ENCODE data around the gene AADAC. TPM values are rescaled to one million over a fixed set of nuclear protein-coding genes. Genes with fewer than 3 reads are reported as not detected.

Gene AADAC
- total and polyA plus RNA-seq, 9 donors, result 0.21 to 40.6 (median 0.38) TPM; not detected in 5

DNA sequence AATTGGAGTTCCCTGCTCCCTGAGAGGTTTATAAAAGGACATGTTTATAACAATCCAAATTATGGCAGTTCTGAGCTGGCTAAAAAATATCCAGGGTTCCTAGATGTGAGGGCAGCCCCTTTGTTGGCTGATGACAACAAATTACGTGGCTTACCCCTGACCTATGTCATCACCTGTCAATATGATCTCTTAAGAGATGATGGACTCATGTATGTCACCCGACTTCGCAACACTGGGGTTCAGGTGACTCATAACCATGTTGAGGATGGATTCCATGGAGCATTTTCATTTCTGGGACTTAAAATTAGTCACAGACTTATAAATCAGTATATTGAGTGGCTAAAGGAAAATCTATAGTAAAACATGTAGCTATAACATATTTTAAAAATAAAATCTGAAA, 13.9 kb downstream of the AADAC start:
- Histone ChIP-seq H3K36me3 (no peaks in the 10 kb centered on the region), H3K27ac (no peak overlapping the region), H3K27me3 (no peaks in the 10 kb centered on the region), H3K9me3 (no peaks in the 10 kb centered on the region), H3K4me1 (ENCODE audit: insufficient read depth) (no peaks in the 10 kb centered on the region), H3K4me3 (no peak overlapping the region)
- TF ChIP-seq, protein P1, sequence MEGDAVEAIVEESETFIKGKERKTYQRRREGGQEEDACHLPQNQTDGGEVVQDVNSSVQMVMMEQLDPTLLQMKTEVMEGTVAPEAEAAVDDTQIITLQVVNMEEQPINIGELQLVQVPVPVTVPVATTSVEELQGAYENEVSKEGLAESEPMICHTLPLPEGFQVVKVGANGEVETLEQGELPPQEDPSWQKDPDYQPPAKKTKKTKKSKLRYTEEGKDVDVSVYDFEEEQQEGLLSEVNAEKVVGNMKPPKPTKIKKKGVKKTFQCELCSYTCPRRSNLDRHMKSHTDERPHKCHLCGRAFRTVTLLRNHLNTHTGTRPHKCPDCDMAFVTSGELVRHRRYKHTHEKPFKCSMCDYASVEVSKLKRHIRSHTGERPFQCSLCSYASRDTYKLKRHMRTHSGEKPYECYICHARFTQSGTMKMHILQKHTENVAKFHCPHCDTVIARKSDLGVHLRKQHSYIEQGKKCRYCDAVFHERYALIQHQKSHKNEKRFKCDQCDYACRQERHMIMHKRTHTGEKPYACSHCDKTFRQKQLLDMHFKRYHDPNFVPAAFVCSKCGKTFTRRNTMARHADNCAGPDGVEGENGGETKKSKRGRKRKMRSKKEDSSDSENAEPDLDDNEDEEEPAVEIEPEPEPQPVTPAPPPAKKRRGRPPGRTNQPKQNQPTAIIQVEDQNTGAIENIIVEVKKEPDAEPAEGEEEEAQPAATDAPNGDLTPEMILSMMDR (IDR thresholded peaks at IDR 0.05), result no peak
- TF ChIP-seq POLR2A (IDR thresholded peaks at IDR 0.05) (no peak), EP300 (IDR thresholded peaks at IDR 0.05) (no peak)
- WGBS, 3 donors, result 92 to 95% (median 92%) methylated on average over 3 of the region's 3 CpGs
- no peak for DNase-seq
- intact Hi-C loops (cut with DNase I), result no loop called here

- H3K9me3 ChIP-seq, result no peaks in the 10 kb centered on the region
- DNase-seq, result no peak
- no peaks in the 10 kb centered on the region for H3K36me3 ChIP-seq
- intact Hi-C loops (cut with DNase I), result loop anchor here in 3 of 4 donors (5.0 to 10.0 kb wide), 3 partner anchors 171 to 399 kb away; no protein-coding TSS in a partner anchor
- no peaks in the 10 kb centered on the region for H3K27me3 ChIP-seq
- TF ChIP-seq POLR2A (IDR thresholded peaks at IDR 0.05), result no peak
- TF ChIP-seq, protein P1 (IDR thresholded peaks at IDR 0.05), result no peak
- no peak for TF ChIP-seq EP300 (IDR thresholded peaks at IDR 0.05)
- H3K4me1 ChIP-seq (ENCODE audit: insufficient read depth), result no peaks in the 10 kb centered on the region
- no peak overlapping the region for H3K4me3 ChIP-seq
- no peak overlapping the region for H3K27ac ChIP-seq
- 39 to 48% (median 43%) methylated on average over 5 of the region's 5 CpGs for WGBS, 3 donors
These were observed 22.0 kb downstream of the AADAC start for GRCh38 chr3:151835751-151836525.

DNA sequence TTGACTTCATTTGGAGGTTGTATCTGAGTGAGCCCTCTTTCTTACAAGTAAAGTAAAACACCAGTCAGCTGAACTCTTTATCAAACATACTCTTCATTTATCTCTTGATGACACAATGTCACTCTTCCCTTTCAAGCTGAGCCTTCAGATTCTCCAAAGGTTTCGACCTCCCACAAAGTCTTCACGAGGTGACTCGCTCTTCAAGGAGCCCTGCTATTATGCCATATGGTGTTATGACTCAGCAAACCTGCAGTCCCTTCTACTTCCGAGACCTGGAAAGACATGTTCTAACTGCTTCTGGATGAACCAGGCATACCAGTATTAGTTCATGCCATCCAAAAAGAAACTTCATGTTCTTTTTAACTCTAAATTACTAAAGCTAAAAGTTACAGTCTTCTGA, 23.1 kb downstream of the AADAC start:
- DNase-seq, result no peak
- Histone ChIP-seq H3K4me3 (no peak overlapping the region), H3K27ac (no peak overlapping the region), H3K9me3 (no peaks in the 10 kb centered on the region), H3K27me3 (no peaks in the 10 kb centered on the region), H3K36me3 (no peaks in the 10 kb centered on the region), H3K4me1 (ENCODE audit: insufficient read depth) (no peaks in the 10 kb centered on the region)
- no peak for TF ChIP-seq EP300 (IDR thresholded peaks at IDR 0.05)
- TF ChIP-seq, protein P1 (IDR thresholded peaks at IDR 0.05), result no peak
- no peak for TF ChIP-seq POLR2A (IDR thresholded peaks at IDR 0.05)
- 43 to 60% (median 52%) methylated on average over 4 of the region's 4 CpGs for WGBS, 3 donors
- intact Hi-C loops (cut with DNase I), result loop anchor here in 3 of 4 donors (5.0 to 10.0 kb wide), 3 partner anchors 172 to 400 kb away; no protein-coding TSS in a partner anchor

DNA sequence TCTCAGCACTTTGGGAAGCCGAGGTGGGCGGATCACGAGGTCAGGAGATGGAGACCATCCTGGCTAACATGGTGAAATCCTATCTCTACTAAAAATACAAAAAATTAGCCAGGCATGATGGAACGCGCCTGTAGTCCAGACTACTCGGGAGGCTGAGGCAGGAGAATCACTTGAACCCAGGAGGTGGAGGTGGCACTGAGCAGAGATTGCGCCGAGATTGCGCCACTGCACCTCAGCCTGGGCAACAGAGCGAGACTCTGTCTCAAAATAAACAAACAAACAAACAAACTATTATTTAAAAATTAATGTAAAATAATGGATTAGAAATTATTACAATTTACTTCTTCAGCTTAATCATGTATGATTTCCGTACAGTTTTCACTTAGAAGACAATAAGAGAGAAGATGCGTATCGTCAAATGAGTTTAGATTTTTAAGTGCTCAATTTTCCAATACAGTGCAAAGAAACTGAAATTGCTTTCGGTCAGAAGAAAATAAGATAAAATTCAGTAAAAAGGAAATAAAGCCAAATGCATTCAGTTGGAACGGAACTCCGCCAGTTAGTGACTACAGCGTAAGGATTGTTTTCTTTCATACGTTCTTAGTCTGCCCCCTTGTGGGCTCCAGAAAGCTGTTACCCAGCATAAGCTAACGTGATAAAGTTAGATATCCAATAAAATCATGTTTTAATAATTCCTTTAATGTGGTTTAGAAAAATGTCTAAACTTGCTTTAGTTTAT, 24.8 kb downstream of the AADAC start:
- Histone ChIP-seq H3K4me3 (peak overlapping the region; percentile 8), H3K36me3 (no peaks in the 10 kb centered on the region), H3K9me3 (no peaks in the 10 kb centered on the region), H3K4me1 (ENCODE audit: insufficient read depth) (no peaks in the 10 kb centered on the region), H3K27ac (no peak overlapping the region), H3K27me3 (no peaks in the 10 kb centered on the region)
- intact Hi-C loops (cut with DNase I), result loop anchor here in 3 of 4 donors (5.0 to 10.0 kb wide), 3 partner anchors 174 to 401 kb away; no protein-coding TSS in a partner anchor
- 38 to 47% (median 44%) methylated on average over 19 of the region's 19 CpGs for WGBS, 3 donors
- peak in 4 of 5 donors; percentile 30 to 70 (median 44) for DNase-seq
- TF ChIP-seq, protein P1 (IDR thresholded peaks at IDR 0.05), result peak; percentile 61 to 87 (median 84)
- no peak for TF ChIP-seq POLR2A (IDR thresholded peaks at IDR 0.05)
